ENCODE measurements around the gene WDR64.
"Not testable (repeated sequence)": the region's sequence is repeated elsewhere in the genome, so short reads cannot be mapped to it uniquely, and the experiment has no call there.

WDR64 gene

GRCh38 chr1:241701483-241702295 is 49.6 kb downstream of the WDR64 start:
- DNase-seq (ENCODE audit: low spot score) = no peak

GRCh38 chr1:241702442-241703373 is 50.6 kb downstream of the WDR64 start:
- DNase-seq (ENCODE audit: low spot score) = no peak

GRCh38 chr1:241703739-241704138 is 51.7 kb downstream of the WDR64 start:
- not testable (repeated sequence) for DNase-seq (ENCODE audit: low spot score)

GRCh38 chr1:241706257-241706656 is 54.2 kb downstream of the WDR64 start:
- peak; percentile 4 for DNase-seq (ENCODE audit: low spot score)

GRCh38 chr1:241706967-241707366 is 54.9 kb downstream of the WDR64 start:
- DNase-seq (ENCODE audit: low spot score) = peak; percentile 27

- no peak for DNase-seq (ENCODE audit: low spot score)
Observed at GRCh38 chr1:241707442-241707841, 55.4 kb downstream of the WDR64 start.

GRCh38 chr1:241711326-241711725 is 59.2 kb downstream of the WDR64 start:
- DNase-seq (ENCODE audit: low spot score) = no peak

- no peak for DNase-seq (ENCODE audit: low spot score)
Observed at GRCh38 chr1:241713316-241713715, 61.2 kb downstream of the WDR64 start.

GRCh38 chr1:241714321-241715218 is 62.5 kb downstream of the WDR64 start:
- no peak for DNase-seq (ENCODE audit: low spot score)

GRCh38 chr1:241715435-241715834 is 63.4 kb downstream of the WDR64 start:
- no peak for DNase-seq (ENCODE audit: low spot score)

GRCh38 chr1:241715956-241716355 is 63.9 kb downstream of the WDR64 start:
- DNase-seq (ENCODE audit: low spot score) = no peak

GRCh38 chr1:241716915-241717656 is 65.0 kb downstream of the WDR64 start:
- DNase-seq (ENCODE audit: low spot score) = peak; percentile 2

- no peak for DNase-seq (ENCODE audit: low spot score)
Observed at GRCh38 chr1:241717975-241718374, 65.9 kb downstream of the WDR64 start.

GRCh38 chr1:241721011-241721410 is 68.9 kb downstream of the WDR64 start:
- DNase-seq (ENCODE audit: low spot score) = no peak

- no peak for DNase-seq (ENCODE audit: low spot score)
Observed at GRCh38 chr1:241722947-241723346, 70.9 kb downstream of the WDR64 start.

- no peak for DNase-seq (ENCODE audit: low spot score)
Observed at GRCh38 chr1:241724741-241725356, 72.8 kb downstream of the WDR64 start.

- no peak for DNase-seq (ENCODE audit: low spot score)
Observed at GRCh38 chr1:241730031-241730430, 78.0 kb downstream of the WDR64 start.

GRCh38 chr1:241733899-241734298 is 81.8 kb downstream of the WDR64 start:
- DNase-seq (ENCODE audit: low spot score) = no peak

GRCh38 chr1:241734533-241734932 is 82.5 kb downstream of the WDR64 start:
- DNase-seq (ENCODE audit: low spot score) = no peak

- not testable (repeated sequence) for DNase-seq (ENCODE audit: low spot score)
Observed at GRCh38 chr1:241735493-241735926, 83.4 kb downstream of the WDR64 start.

- no peak for DNase-seq (ENCODE audit: low spot score)
Observed at GRCh38 chr1:241736387-241736786, 84.3 kb downstream of the WDR64 start.

Data from CD4-positive, alpha-beta T cell treated with Interleukin-6 at 100 ng/mL for 8 hours (primary cell).